Measurements from ENCODE around the gene MKRN1.

Gene MKRN1

GRCh38 chr7:140404565-140405065, 74.7 kb downstream of the MKRN1 start:
- Histone ChIP-seq H3K4me3 (ENCODE audit: low read depth, low read length) (no peak overlapping the region), H3K27me3 (ENCODE audit: insufficient read depth, low read length) (peaks cover 5% of the 10 kb centered on the region; the same call in 1 of the 2 replicates), H3K27ac (ENCODE audit: low read depth, low read length) (no peak overlapping the region), H3K79me2 (ENCODE audit: control insufficient read depth, insufficient read depth, low read length, unreplicated experiment) (no peaks in the 10 kb centered on the region), H3K36me3 (ENCODE audit: insufficient read depth, low read length) (no peaks in the 10 kb centered on the region), H3K4me1 (ENCODE audit: control insufficient read depth, insufficient read depth, low read length, unreplicated experiment) (no peaks in the 10 kb centered on the region), H2AFZ (ENCODE audit: low read length, unreplicated experiment) (no peak overlapping the region)

GRCh38 chr7:140403878-140404564, 75.3 kb downstream of the MKRN1 start, which contains the start of gene RAB19:
Gene RAB19, plus strand, starts transcription at chr7:140404058. Its CDS starts 3,589 bp downstream, at chr7:140407647.
- Histone ChIP-seq H3K27me3 (ENCODE audit: insufficient read depth, low read length) (peaks cover 5% of the 10 kb centered on the region; the same call in 1 of the 2 replicates), H2AFZ (ENCODE audit: low read length, unreplicated experiment) (peak within 1 kb of the TSS; percentile 20), H3K4me1 (ENCODE audit: control insufficient read depth, insufficient read depth, low read length, unreplicated experiment) (no peaks in the 10 kb centered on the region), H3K36me3 (ENCODE audit: insufficient read depth, low read length) (no peaks in the 10 kb centered on the region), H3K79me2 (ENCODE audit: control insufficient read depth, insufficient read depth, low read length, unreplicated experiment) (no peaks in the 10 kb centered on the region), H3K27ac (ENCODE audit: low read depth, low read length) (no peak within 1 kb of the TSS), H3K4me3 (ENCODE audit: low read depth, low read length) (peak within 1 kb of the TSS; percentile 41; the same call in 1 of the 2 replicates)
